Testis (tissue), 3 donors: ENCODE results near the gene MAT2B. TPM values are rescaled to one million over a fixed set of nuclear protein-coding genes. Genes with fewer than 3 reads are reported as not detected.

Experiments
- DNase-seq: peaks from one replicate; pipeline ENCODE4 v3.0.0-alpha.2; 2019
- H3K27ac ChIP-seq, 2 donors: fragments of 200-600 bp; sonication (generic); one replicate each; pipeline ENCODE4 v1.5.1; 2019
- H3K27me3 ChIP-seq: fragments of 200-600 bp; sonication (generic); one replicate; pipeline ENCODE4 v1.5.1; 2019
- H3K36me3 ChIP-seq: fragments of 200-600 bp; sonication (generic); one replicate; pipeline ENCODE4 v1.5.1; 2017; ENCODE audit warnings: low read depth; ENCODE audit errors: missing control alignments
- H3K4me1 ChIP-seq: fragments of 200-600 bp; sonication (generic); one replicate; pipeline ENCODE4 v1.5.1; 2019
- H3K4me3 ChIP-seq, 2 donors: fragments of 200-600 bp; sonication (generic); one replicate each; pipeline ENCODE4 v1.5.1; 2017 to 2019
- H3K9me3 ChIP-seq: fragments of 200-600 bp; sonication (generic); one replicate; pipeline ENCODE4 v1.5.1; 2017
- POLR2A ChIP-seq: fragments of 450-650 bp; IDR thresholded peaks from one replicate; pipeline ENCODE4 v1.6.1; 2017; ENCODE audit warnings: antibody characterized with exemption, mild to moderate bottlenecking, moderate library complexity
- WGBS, 2 donors: methylation state at CpG; one replicate each; pipeline ENCODE4 v1.1.5; 2018; 5-methylcytosine and 5-hydroxymethylcytosine counted together
- intact Hi-C: fragments of 100-400 bp; cut with DNase I; formaldehyde crosslinking; loops from one replicate; pipeline ENCODE4 v1.15.1; 2023; ENCODE audit warnings: low total_unique reads
- polyA plus RNA-seq: library from polyadenylated mRNA; stranded (reverse); fragments of 350-450 nt; fragmentation: Illumina TruSeq; extraction: RNeasy Lipid Tissue Mini Kit (QIAGEN cat#74804); gene quantifications from one replicate; pipeline ENCODE4 v1.2.3, GENCODE V29; 2014; ENCODE audit warnings: low read depth, low replicate concordance; ENCODE audit not compliant: insufficient read depth
- total RNA-seq, 2 donors: library from RNA; depleted of rRNA; stranded (reverse); fragments of >200 nt; gene quantifications; one replicate each; pipeline ENCODE4 v1.2.3, GENCODE V29; 2016
- TF ChIP-seq, protein P1 (sequence below), 3 experiments: fragments of 450-650 bp in 2 of 3; fragments of 200-600 bp in 1 of 3; sonication (generic) in 1 of 3; IDR thresholded peaks; one replicate each; pipeline ENCODE4 v1.5.1; 2016 to 2019; ENCODE audit warnings: antibody characterized with exemption in 3 of 3, mild to moderate bottlenecking in 2 of 3, moderate library complexity in 1 of 3

MAT2B gene
- total and polyA plus RNA-seq, 3 donors from 2014 or later: 43.8 to 54.8 (median 54.8) TPM

- intact Hi-C loops: loop anchor here (10.0 kb wide), 1 partner anchor 50 kb away; no protein-coding TSS in a partner anchor
- H3K36me3 ChIP-seq: no peaks in the 10 kb centered on the region
- H3K4me1 ChIP-seq: peaks cover 27% of the 10 kb centered on the region
These were observed 411 bp upstream of the MAT2B start for GRCh38 chr5:163505049-163505367.

DNA sequence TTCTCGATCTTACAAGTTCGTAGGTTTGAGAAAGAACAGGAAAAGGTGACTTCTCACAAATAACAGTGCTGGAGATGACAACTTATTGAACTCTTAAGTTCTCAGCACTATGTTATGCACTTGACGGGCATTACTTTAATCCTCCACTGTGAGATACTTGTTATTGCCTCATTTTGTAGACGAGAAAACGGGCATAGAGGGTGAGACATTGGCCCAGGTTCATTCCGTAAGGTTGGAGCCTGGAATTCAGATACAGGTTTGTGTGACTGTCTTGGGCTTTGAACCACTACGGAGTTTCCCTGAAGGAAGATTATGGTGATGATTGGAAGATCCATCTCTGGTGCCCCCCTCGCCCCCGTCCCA, 657 bp downstream of the MAT2B start:
- TF ChIP-seq POLR2A: no peak
- TF ChIP-seq, protein P1, sequence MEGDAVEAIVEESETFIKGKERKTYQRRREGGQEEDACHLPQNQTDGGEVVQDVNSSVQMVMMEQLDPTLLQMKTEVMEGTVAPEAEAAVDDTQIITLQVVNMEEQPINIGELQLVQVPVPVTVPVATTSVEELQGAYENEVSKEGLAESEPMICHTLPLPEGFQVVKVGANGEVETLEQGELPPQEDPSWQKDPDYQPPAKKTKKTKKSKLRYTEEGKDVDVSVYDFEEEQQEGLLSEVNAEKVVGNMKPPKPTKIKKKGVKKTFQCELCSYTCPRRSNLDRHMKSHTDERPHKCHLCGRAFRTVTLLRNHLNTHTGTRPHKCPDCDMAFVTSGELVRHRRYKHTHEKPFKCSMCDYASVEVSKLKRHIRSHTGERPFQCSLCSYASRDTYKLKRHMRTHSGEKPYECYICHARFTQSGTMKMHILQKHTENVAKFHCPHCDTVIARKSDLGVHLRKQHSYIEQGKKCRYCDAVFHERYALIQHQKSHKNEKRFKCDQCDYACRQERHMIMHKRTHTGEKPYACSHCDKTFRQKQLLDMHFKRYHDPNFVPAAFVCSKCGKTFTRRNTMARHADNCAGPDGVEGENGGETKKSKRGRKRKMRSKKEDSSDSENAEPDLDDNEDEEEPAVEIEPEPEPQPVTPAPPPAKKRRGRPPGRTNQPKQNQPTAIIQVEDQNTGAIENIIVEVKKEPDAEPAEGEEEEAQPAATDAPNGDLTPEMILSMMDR (IDR thresholded peaks at IDR 0.05): no peak
- no peak for DNase-seq
- Histone ChIP-seq H3K9me3 (no peaks in the 10 kb centered on the region), H3K36me3 (no peaks in the 10 kb centered on the region), H3K4me1 (peaks cover 29% of the 10 kb centered on the region), H3K27ac (peak overlapping the region; percentile 94 to 98), H3K4me3 (peak overlapping the region; percentile 84 to 85), H3K27me3 (no peaks in the 10 kb centered on the region)
- intact Hi-C loops: loop anchor here (10.0 kb wide), 1 partner anchor 51 kb away; no protein-coding TSS in a partner anchor
- WGBS, 2 donors: 0 to 1% methylated on average over 9 of the region's 9 CpGs

More at GRCh38 chr5:163505049-163505367, 411 bp upstream of the MAT2B start:
- TF ChIP-seq, protein P1 (IDR thresholded peaks at IDR 0.05): no peak
- no peak for TF ChIP-seq POLR2A
- no peak for DNase-seq
- Histone ChIP-seq H3K27ac (peak overlapping the region; percentile 94 to 98), H3K27me3 (no peaks in the 10 kb centered on the region), H3K4me3 (peak overlapping the region; percentile 84 to 85), H3K9me3 (no peaks in the 10 kb centered on the region)
- 1 to 2% methylated on average over 7 of the region's 7 CpGs for WGBS, 2 donors

DNA sequence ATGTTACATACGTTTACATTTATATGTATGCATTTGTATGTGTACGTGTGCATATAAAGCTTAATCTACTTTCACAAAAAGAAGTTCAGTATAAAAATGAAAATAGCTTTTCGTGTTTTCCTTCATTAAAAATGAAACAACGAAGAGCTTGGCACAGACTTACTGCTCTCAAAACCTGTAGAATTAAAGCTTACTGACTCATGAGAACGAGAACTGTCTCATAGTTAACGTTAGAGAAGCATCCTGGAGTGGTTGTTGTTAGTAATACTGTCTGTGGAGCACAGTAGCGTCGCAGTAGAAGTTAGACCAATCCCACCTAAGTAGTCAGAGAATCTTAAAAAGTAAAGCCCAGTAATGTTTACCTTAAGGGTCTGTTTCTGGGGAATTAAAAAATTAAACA, 1.3 kb downstream of the MAT2B start:
- peak overlapping the region; percentile 94 to 98 for H3K27ac ChIP-seq
- H3K4me3 ChIP-seq: peak overlapping the region; percentile 84 to 85
- no peaks in the 10 kb centered on the region for H3K27me3 ChIP-seq
- peaks cover 29% of the 10 kb centered on the region for H3K4me1 ChIP-seq
- no peaks in the 10 kb centered on the region for H3K36me3 ChIP-seq
- WGBS, 2 donors: 1 to 4% methylated on average over 8 of the region's 8 CpGs
- TF ChIP-seq POLR2A: no peak
- TF ChIP-seq, protein P1 (IDR thresholded peaks at IDR 0.05): no peak
- H3K9me3 ChIP-seq: no peaks in the 10 kb centered on the region
- DNase-seq: no peak
- intact Hi-C loops: loop anchor here (10.0 kb wide), 1 partner anchor 52 kb away; no protein-coding TSS in a partner anchor

DNA sequence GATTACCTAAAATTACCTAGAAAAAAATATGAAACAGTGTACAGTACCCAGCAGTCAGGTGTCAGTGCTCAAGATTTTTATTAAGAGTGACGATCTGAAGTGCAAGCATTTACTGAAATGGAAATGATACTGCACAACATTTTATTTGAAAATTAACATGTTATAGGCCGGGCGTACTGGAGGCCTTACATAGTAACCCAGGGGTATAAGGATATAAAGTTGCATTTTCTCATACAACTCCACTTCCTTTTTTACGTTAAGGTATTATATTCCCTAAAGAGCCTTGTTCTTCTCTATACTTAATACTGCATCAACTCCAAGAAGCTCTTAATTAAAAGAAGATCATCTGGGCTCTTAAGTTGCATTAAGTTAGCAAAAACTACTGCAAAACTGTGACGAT, 3.3 kb downstream of the MAT2B start:
- 17 to 26% methylated on average over 5 of the region's 5 CpGs for WGBS, 2 donors
- Histone ChIP-seq H3K27ac (peak overlapping the region; percentile 36 to 76), H3K9me3 (no peaks in the 10 kb centered on the region), H3K36me3 (no peaks in the 10 kb centered on the region), H3K27me3 (no peaks in the 10 kb centered on the region), H3K4me3 (no peak overlapping the region), H3K4me1 (peaks cover 29% of the 10 kb centered on the region)
- intact Hi-C loops: loop anchor here (10.0 kb wide), 1 partner anchor 54 kb away; no protein-coding TSS in a partner anchor
- TF ChIP-seq POLR2A: no peak
- TF ChIP-seq, protein P1 (IDR thresholded peaks at IDR 0.05): no peak
- no peak for DNase-seq

DNA sequence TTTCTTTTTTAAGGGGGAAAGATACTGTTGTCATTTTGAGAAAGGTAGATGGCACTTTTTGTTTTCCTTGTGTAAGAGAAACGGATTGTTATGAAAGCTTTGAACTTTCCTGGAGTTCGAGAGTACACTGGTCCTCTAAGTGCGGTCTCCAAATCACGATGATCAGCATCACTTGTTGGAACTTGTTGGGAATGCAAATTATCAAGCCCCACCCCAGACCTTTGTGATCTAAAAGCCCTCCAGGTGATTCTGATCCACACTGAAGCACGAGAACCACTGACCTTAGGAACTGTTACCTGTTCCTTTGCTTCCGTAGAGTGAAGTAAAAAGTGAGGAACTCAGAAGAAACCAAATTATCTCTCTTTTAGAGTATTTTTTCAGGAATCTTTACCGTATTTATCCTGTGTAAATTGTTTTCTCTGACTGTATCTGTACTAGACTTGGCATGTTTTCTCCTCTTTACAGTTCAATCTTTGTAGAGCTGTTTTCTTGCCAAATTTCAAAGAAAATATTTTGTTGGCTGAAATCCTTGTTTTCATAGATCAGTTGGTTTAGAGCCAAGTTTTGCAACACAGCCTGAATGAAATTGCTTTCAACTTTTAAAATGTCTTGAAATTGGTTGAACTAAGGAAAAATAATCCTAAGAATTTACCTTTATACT, 4.0 kb downstream of the MAT2B start:
- no peaks in the 10 kb centered on the region for H3K27me3 ChIP-seq
- no peaks in the 10 kb centered on the region for H3K36me3 ChIP-seq
- peaks cover 29% of the 10 kb centered on the region for H3K4me1 ChIP-seq
- TF ChIP-seq, protein P1 (IDR thresholded peaks at IDR 0.05): no peak
- TF ChIP-seq POLR2A: no peak
- intact Hi-C loops: loop anchor here (10.0 kb wide), 1 partner anchor 55 kb away; no protein-coding TSS in a partner anchor
- no peaks in the 10 kb centered on the region for H3K9me3 ChIP-seq
- WGBS, 2 donors: 19 to 27% methylated on average over 7 of the region's 7 CpGs
- peak overlapping the region; percentile 36 to 76 for H3K27ac ChIP-seq
- no peak overlapping the region for H3K4me3 ChIP-seq
- no peak for DNase-seq
